GM19438 (cell line): ENCODE measurements around the gene TRAPPC3L.
A peak's percentile ranks its signal among the peaks of the same experiment; 100 is the strongest.

Experiments
- ATAC-seq: cut with Tn5 transposase; IDR thresholded peaks from one replicate; pipeline ENCODE4 v1.9.1; 2021; ENCODE audit warnings: low read depth; ENCODE audit not compliant: unreplicated experiment

TRAPPC3L gene

DNA sequence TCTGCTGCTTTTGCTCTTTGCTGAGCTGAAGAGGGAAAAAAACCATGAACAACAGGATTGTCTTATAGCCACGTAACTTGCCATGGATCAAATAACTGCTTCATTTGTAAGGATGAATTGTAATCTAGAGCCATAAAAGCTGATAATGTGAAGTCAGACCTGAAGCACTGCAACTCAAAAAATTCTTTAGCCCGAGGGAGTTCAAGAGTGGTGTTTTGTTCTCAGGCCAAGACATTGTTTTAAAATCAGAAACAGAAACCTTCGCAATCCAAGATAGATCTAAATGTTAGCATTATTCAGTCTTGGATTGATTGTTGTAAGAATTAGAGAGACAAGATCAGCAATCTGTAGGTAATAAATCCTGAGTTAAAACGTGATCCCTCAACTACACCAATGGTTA lies at the start of gene TRAPPC3L:
Gene TRAPPC3L, minus strand, starts transcription at position 34 of the 400 bp plus-strand sequence. CDS start 170 bp downstream, outside the sequence.
- no peak for ATAC-seq

DNA sequence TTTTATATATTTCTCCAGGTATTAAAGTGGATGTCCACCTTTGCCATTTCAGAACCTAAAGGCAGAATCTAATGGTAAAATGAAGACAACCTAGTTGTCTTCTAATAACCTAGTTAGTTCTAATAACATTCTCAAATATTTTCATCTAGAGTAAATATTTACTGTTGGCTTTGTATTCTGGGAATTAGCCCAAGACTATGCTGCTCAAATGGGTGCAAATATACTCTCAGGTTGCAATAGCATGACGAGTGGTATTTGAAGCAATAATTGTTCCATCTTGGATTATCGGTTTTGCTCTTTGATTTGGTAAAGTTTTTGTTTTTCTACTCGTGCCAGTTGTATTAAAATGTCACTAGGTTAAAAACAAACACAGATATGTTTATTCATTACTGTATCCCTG lies 49.8 kb upstream of the TRAPPC3L start:
- ATAC-seq: no peak

DNA sequence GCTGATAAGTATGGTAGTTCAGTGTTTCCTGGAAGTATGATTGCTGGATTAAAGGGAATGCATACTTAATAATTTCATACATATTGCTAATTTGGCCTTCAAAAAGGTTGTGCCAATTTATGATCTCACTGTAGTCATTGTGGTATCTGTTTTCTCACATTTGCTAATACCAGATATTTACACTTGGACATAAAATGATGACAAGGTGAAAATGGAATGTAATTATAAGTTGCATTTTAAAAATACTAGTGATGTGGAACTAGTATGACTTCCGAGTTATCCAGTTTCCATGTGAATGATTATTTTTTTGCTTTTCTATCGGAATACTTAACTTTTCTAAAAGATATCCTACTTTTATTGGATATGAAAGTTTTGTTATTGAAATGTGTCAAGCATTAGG lies 41.3 kb upstream of the TRAPPC3L start:
- no peak for ATAC-seq

DNA sequence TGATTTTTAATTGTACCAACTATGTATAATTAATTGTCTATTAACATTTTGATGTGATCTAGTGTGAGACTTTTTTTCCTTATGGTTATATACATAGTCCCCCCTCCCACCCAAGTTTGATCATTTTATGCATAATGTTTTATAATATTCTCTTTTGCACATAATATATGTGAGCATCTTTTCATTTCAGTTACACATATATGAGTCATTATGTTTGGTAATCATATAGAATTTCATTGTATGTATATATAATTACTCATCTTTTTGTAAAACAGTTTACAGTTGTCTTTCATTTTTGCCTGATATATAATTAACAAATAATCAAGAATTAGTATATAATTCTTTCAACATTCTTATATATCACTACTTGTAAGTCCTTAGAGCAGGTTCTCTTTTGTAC lies 40.8 kb upstream of the TRAPPC3L start:
- no peak for ATAC-seq

DNA sequence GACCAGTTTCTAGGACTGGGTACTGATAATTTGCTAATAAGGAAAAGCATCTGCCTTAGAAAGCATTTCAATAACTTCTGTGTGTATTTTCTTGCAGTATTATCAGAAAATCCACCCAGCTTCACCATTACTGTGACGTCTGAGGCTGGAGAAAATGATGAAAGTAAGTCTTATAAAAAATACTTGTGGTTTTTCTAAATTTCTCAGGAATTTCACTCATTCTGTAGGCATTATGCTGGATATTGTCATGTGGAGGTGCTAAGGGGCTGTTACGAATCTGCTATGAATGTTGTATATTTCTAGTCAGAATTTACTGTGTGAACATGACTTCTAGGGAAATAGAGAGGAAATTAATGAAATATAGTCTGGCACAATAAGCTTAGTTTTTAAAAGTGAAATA lies 34.7 kb upstream of the TRAPPC3L start:
- ATAC-seq: no peak

DNA sequence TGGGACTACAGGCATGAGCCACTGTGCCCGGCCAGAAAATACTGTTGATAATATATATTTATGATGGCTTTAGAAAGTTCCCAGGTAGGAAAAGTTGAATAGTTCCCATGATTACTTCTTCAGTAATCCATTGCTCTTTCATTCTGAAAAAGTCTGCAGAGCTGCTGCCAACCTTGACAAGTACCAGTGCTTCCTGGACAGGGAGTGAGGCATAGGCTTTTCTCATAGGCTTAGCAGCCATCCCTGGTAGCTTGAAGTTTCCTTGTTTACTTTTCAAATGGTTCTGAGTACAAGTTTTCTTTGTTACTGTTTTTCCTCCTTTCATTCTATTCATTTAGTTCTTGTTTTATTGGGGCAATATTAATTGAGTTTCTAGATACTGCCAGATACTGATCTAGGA lies 33.7 kb upstream of the TRAPPC3L start:
- ATAC-seq: no peak

DNA sequence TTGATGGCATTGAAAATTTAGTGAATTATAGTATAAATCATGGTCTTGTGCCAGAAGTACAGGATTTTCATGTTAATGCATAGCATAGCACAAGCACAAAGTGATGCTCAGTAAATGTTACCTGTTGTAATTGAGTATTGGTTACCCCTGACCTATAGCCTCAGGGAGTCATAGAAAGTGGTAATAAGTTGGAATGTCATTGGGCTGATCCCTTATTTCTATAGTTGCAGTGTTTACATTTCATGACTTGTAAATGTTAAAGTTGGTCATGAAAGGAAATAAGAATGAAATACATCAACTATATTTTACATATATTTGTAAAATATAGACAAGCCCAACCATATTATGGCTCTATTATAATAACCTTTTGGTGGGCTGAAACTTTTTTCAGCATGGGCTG lies 32.9 kb upstream of the TRAPPC3L start:
- no peak for ATAC-seq

DNA sequence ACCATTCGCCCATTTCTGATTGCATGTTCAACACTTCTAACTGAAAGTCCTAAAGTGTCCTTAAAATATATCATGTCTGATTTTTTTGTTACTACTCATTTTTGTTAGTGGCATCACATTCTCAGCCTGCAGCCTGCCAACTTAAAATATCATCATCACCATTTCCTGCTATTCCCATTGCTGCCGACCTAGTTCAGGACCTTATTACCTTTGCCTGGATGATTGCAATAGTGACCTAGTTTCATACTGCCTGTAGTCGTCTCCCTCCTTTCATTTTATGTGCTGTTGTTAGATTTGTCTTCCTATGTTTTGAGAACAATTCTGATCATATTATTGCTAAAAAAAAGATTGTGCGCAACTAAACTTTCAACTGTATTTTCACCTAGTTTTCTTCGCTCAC lies 32.0 kb upstream of the TRAPPC3L start:
- ATAC-seq: no peak

DNA sequence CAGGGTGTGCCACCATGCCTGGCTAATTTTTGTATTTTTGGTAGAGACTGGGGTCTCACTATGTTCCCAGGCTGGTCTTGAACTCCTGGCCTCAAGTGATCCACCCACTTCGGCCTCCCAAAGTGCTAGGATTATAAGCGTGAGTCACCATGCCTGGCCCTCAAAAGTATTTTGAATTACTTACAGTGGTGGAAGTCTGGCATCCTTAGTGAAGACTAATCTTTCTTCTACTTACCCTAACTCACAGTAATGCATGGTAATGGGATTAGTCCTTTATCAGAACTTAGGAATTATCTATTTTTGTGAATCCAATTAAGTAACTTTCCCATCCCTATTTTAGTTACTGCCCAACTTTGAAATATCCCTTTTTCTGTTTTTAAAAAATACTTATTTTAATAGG lies 29.7 kb upstream of the TRAPPC3L start:
- no peak for ATAC-seq

DNA sequence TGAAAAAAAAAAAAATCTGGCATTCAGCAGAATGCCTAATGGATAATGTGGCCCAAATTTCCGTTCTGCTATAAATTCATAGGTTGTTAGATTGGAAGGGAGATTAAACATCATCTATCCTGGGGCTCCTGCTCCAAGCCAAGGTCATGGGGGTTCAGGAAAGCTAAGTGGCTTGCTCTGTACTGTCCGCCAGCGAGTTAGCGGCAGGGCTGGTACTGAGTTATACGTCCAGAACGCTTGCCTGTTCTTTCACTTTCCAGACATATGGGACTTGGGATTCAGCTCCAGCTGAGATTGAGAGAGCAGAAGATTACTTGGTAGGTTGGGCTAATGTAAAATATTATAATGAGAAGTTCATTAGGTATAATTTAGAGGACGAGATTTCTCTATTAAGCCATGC lies 26.7 kb upstream of the TRAPPC3L start:
- ATAC-seq: no peak

DNA sequence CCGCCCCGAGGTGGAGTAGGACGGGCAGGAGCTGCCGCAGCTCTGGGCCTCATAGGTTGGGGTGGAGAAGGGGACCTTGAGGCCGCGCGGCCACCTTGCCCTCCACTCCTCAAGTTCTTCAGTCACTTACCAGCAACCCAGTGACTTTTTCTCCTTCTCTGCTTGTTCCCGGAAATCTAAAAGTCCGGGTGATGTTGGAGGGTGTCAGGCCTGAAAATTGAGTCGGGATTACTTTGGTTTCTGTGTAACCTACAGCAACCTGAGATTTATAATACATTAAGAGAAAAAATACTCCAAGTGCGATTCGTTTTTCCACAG lies 26.2 kb upstream of the TRAPPC3L start:
- ATAC-seq: no peak

DNA sequence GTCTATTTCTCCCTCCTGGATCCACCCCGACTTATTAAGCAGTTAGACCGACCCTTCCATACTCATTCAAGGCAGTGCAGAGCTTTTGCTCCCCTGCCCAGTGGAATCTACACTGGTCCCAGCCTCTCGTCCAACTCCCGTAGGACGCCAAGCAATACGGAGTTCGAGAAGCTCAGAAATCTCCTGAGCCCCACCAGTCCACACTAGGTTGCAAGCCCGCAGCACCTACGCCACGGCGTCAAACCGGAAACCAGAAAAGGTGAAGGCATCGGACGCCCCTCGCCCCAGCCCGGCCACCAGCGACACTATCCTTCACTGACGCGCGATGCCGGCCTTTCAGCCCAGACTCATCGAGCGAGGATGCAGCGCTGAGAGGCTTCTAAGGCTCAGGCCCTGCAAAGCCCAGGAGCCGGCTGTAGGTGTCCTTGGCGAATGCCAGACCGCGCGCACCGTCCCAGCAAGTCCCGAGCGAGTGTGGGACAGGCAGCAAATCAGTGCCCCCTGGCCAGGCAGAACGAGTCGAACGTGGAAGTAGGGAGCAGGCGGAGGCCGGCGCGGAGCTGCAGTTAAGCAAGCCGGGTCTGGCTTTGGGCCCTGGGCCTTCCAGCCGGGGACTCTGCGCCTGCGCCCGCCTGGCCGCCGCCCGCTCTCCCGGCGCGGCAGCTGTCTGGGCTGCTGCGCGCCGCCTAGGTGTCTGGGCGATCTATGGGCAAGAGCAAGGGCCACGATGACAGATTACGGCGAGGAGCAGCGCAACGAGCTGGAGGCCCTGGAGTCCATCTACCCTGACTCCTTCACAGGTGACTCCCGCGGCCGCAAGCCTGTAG lies 25.6 kb upstream of the TRAPPC3L start, which contains the start of gene RWDD1:
Gene RWDD1, plus strand, starts transcription at position 649 of the 827 bp plus-strand sequence. Its CDS starts 79 bp downstream, at position 728.
- ATAC-seq: peak; percentile 95

DNA sequence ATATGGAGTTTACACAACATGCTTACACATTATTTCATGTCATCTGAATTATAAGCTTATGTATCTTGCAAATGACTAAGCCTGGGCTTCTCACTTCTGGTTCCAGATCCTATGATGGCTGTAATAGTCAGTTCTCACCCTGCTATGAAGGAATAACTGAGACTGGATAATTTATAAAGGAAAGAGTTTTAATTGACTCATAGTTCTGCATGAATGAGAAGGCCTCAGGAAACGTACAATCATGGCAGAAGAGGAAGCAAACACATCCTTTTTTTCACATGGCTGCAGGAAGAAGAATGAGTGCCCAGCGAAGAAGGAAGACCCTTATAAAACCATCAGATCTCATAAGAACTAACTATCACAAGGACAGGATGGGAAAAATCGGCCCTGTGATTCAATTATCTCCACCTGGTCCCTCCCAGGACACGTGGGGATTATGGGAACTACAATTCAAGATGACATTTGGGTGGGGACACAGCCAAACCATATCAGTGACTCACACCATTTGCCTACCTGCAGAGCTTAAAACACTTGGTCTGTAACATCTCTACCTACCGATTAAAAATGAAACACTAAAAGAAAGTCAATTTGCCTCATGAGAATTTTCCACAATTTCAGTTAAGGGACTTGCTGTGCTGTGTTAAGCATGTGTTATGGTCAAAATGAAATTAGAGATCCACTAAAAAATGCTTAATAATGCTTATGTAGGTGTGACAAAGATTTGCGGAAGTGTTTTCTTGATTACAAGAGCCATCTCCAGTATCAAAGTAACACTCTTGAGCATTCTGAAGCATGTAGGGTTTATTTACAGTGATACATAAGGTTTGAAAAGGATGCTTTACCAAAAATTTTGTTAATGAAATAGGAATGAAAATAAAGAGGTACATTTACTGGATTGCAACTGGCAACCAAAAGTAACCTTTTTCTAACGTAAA lies 23.6 kb upstream of the TRAPPC3L start:
- ATAC-seq: no peak

DNA sequence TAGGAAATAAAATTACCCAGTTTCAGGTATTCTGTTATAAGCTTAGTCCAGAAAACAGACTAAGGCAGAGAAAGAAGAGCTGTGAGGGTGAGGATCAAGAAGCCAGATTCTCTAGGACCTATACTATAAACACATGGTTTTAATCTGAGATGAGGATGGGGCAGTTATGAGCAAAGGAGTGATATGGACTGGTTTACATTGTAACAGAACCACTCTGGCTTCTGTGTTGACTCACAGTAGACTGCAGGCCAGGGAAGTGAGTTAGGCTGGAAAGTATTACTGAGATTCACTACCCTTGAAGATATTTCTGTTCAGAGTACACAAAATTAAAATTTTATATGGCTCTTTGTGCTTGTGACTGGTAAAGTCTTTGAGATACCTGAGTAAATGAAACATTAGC lies 22.6 kb upstream of the TRAPPC3L start:
- ATAC-seq: no peak

DNA sequence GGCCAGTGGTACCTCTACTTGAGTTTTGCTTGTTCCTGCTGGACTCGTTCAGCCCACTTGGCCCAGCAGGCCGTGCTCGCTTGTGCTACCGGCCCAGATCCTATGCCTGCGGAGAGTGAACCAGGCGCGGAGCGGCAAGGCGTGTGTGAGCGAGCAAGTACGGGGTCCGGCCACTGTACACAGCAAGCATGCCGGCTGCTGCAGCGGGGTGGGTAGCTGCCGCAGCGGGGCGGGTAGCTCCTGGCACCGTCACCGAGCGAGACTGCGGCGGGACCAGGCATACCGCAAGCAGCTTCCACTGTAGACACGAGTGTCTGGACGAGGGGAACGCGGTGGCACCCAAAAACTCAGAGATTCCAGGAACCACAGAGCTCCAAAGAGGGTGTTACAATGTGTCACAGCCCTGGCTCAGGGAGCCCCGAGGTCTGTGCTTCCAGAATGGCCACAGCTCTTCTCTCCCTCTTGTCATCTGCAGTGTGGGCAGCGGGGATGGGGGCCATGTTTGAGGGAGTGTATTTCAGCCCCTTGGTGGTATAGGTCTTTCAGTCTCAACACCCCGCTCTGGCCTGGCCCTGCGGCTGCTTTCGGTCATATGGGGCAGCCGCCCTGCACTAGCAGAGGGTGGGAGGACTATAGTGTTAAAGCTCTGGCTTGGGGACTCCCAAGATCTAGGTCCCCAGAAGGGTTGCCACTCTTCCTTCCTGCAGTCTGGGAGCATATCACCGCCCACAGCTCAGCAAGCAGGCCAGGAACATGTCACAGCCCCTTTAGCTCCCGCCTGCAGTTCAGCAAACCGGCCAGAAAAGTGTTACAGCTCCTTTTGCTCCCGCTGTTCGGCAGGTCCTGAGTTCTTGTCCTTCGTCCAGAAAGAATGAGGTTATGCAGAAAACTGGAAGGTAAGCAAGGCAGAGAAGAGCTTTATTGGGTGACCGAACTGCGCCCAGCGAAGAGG lies 19.7 kb upstream of the TRAPPC3L start:
- ATAC-seq: no peak

DNA sequence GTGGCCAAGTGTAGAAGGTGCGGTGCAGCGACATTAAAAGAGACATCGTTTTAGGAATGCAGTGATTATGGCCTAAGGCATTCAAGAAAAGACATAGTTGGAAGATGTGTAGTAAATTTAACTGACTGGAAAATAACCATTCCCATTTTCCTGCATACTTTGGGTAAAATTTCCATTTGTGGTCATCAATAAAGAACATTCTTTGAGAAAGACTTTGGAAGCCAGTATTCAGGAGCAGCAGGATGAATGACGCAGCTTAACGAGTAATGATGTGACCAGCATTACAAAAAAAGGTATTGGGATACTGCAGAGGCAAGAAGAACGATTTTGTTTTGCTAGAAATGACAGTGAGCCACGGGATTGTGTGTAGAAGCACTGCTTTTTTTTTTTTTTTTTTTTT lies 18.8 kb upstream of the TRAPPC3L start:
- no peak for ATAC-seq

DNA sequence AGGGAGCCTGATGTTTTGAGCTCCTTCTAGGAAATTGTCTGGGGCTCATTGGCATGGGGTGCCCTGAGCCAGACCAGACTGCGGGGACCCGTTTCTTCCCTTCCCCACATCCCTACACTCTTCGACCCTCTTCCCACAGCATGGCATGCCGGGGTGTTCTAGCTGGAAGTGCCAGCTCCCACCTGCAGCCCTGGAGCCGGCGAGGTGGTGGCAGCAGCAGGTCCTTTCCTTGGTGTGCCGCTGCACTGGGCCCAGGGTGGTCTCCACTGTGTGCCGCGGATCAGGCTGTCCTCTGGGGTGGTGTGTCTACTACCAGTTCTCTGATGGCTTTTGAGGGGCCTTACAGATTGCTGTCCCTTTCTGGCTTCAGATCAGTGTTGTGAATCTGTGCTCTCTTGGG lies 18.3 kb upstream of the TRAPPC3L start:
- no peak for ATAC-seq

DNA sequence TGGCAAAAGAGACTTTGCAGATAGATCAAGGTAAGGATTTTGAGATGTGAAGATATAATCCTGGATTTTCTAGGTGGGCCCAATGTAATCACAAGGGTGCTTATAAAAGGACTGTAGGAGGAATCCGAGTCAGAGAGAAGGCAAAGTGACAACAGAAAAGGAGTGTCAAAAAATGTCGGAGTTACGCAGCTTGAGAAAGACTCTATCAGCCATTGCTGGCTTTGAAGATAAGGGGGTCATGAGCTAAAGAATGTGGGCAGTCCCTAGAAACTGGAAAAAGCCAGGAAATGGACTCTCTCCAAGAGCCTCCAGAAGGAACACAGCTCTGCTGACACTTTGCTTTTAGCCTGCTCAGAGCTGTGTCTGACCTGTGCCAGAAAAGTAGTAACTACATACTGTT lies 17.1 kb upstream of the TRAPPC3L start:
- no peak for ATAC-seq

DNA sequence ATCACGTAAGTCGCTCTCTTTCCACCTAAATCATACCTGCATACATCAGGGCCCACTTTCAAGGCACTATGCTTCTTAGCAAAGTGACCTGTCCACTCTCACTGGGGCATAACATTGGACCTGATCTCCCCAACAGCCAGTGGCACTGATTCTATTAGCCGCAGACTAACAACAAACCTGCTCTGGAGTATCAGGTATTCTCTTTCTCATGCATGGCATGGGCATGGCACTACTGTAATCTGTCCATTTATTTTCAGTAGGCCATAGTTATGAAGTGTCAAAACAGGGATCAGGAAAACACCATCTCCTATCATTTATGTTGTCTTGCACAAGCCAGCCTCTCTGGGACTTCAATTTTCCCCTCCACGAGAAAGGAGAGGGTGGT lies 16.5 kb upstream of the TRAPPC3L start:
- ATAC-seq: no peak

DNA sequence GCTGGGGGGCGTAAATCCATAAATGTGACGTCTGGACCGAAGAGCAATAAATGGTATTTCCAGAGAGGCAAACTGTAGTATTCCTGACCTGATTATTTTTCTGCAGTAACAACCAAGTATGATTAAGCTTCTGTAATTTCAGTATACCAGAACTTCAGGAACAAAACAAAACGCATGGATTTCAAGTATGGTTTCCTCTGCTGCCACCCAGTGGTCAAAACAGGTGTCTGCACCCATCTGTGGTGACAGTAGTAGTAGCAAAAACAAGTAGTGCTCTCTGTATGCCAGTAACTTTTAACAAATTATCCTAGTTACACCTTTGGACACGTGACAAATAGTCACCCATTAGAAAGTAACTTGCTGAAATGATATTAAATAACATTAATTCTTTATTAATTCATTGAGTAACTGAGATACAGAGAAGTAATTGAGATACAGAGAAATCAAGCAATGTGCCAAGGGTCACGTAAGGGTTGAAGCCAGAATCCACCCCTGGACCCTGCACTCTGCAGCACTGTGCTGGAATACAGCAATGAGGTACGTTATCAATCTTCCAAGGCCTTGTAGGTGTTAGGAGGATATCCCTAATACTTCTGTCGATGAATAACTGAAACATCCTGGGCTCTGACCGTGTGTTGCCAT lies 16.0 kb upstream of the TRAPPC3L start:
- no peak for ATAC-seq
